CD4-positive, alpha-beta T cell (primary cell): Measurements from ENCODE around the gene ZNRF1. TPM values are rescaled to one million over a fixed set of nuclear protein-coding genes. Genes with fewer than 3 reads are reported as not detected.

Experiments
- ATAC-seq: fragments of 200-7000 bp; cut with Tn5 transposase; one replicate; pipeline ENCODE4 v1.10.0; 2022; ENCODE audit warnings: mild to moderate bottlenecking; ENCODE audit not compliant: poor library complexity
- CTCF ChIA-PET: fragments of 350-600 bp; sonication (Branson Sonifier 250); formaldehyde crosslinking; loops from one replicate; lab custom pipeline; 2021; ENCODE audit warnings: antibody characterized with exemption, inconsistent platforms; lab: Charles Lee
- POLR2A ChIA-PET: fragments of 350-600 bp; sonication (Branson Sonifier 250); formaldehyde crosslinking; loops from one replicate; lab custom pipeline; 2021; ENCODE audit warnings: antibody characterized with exemption, inconsistent platforms; lab: Charles Lee
- DNase-seq, 14 experiments: peaks; one replicate each; pipeline ENCODE4 v3.0.0-alpha.2; 2013 to 2020; ENCODE audit warnings: mixed read lengths in 2 of 14
- H3K27ac ChIP-seq, 2 donors: one replicate each; pipeline versions ENCODE4 v1.5.1 to v1.7.0; 2013; ENCODE audit warnings: low read length in 2 of 2, low read depth in 1 of 2, mild to moderate bottlenecking in 1 of 2
- H3K27me3 ChIP-seq, 2 experiments: 1 replicate in 1 of 2; 2 replicates in 1 of 2; pipeline versions ENCODE4 v1.6.1 to v1.7.0; 2013; ENCODE audit warnings: low read length in 2 of 2, control low read depth in 1 of 2, mild to moderate bottlenecking in 1 of 2, moderate library complexity in 1 of 2; ENCODE audit not compliant: insufficient read depth in 2 of 2, control insufficient read depth in 1 of 2
- H3K36me3 ChIP-seq: one replicate; pipeline ENCODE4 v1.6.1; 2013; ENCODE audit warnings: low read length, control low read depth; ENCODE audit not compliant: insufficient read depth
- H3K4me1 ChIP-seq: one replicate; pipeline ENCODE4 v1.6.1; 2013; ENCODE audit warnings: low read length, control low read depth; ENCODE audit not compliant: insufficient read depth
- H3K4me3 ChIP-seq: one replicate; pipeline ENCODE4 v1.5.1; 2013; ENCODE audit warnings: mild to moderate bottlenecking, low read length, moderate library complexity
- H3K9me3 ChIP-seq, 2 experiments: 1 replicate in 1 of 2; 2 replicates in 1 of 2; pipeline versions ENCODE4 v1.6.1 to v1.7.0; 2013; ENCODE audit warnings: low read length in 2 of 2, mild to moderate bottlenecking in 2 of 2, control low read depth in 1 of 2, moderate library complexity in 1 of 2; ENCODE audit not compliant: control insufficient read depth in 1 of 2, insufficient read depth in 1 of 2
- H3K27ac Mint-ChIP-seq: one replicate; pipeline ENCODE4 v1.8.0; 2020; ENCODE audit warnings: mixed read lengths
- H3K27me3 Mint-ChIP-seq: one replicate; pipeline ENCODE4 v1.8.0; 2021; ENCODE audit warnings: mixed read lengths
- H3K36me3 Mint-ChIP-seq: one replicate; pipeline ENCODE4 v1.8.0; 2021; ENCODE audit warnings: low read depth, mixed read lengths
- H3K4me1 Mint-ChIP-seq: one replicate; pipeline ENCODE4 v1.8.0; 2021; ENCODE audit warnings: low read depth, mixed read lengths
- H3K4me3 Mint-ChIP-seq: one replicate; pipeline ENCODE4 v1.8.0; 2020; ENCODE audit warnings: mild to moderate bottlenecking, mixed read lengths
- H3K9me3 Mint-ChIP-seq: one replicate; pipeline ENCODE4 v1.8.0; 2020; ENCODE audit warnings: mixed read lengths
- intact Hi-C, 2 experiments: fragments of 100-400 bp; cut with DNase I in 1 of 2; cut with micrococcal nuclease in 1 of 2; formaldehyde crosslinking; loops; one replicate each; pipeline versions ENCODE4 v1.15.1 to v1.9.0; 2023 to 2025; cut with DNase I, micrococcal nuclease
- total RNA-seq, 174 experiments: library from RNA in 2 of 174; stranded (reverse) in 2 of 174; gene quantifications; one replicate each; pipeline ENCODE4 v1.2.3 and lab custom pipeline; 2021 to 2026
- TF ChIP-seq, protein P1 (sequence below): fragments of 200-600 bp; IDR thresholded peaks from one replicate; pipeline ENCODE4 v1.8.0; 2022; ENCODE audit warnings: antibody characterized with exemption, mild to moderate bottlenecking

The ZNRF1 gene
- total RNA-seq, 2 experiments from 2014 or later, result 2.8 to 4.0 TPM

DNA sequence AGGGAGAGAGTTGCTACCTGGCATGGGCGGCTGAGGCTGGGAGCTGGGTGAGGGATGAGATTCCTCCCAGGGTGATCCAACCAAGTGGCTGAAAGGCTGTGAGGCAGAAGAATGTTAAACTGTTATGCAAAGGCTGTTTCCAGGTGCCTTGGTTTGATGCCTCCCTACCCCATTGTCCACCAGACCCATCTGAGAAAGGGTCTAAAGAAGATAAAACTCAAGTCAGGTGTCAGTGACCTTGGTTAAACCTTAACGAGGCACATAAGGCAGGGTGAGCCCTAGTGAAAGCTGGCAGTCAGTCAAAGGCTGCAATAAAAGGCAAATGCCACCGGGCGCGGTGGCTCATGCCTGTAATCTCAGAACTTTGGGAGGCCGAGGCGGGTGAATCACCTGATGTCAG lies 94.0 kb downstream of the ZNRF1 start:
- H3K4me3 Mint-ChIP-seq, result no peak overlapping the region
- TF ChIP-seq, protein P1, sequence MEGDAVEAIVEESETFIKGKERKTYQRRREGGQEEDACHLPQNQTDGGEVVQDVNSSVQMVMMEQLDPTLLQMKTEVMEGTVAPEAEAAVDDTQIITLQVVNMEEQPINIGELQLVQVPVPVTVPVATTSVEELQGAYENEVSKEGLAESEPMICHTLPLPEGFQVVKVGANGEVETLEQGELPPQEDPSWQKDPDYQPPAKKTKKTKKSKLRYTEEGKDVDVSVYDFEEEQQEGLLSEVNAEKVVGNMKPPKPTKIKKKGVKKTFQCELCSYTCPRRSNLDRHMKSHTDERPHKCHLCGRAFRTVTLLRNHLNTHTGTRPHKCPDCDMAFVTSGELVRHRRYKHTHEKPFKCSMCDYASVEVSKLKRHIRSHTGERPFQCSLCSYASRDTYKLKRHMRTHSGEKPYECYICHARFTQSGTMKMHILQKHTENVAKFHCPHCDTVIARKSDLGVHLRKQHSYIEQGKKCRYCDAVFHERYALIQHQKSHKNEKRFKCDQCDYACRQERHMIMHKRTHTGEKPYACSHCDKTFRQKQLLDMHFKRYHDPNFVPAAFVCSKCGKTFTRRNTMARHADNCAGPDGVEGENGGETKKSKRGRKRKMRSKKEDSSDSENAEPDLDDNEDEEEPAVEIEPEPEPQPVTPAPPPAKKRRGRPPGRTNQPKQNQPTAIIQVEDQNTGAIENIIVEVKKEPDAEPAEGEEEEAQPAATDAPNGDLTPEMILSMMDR, result no peak
- ATAC-seq (no peak), DNase-seq (no peak)
- Histone ChIP-seq H3K9me3 (no peaks in the 10 kb centered on the region), H3K27ac (no peak overlapping the region), H3K36me3 (peaks cover 5% of the 10 kb centered on the region), H3K27me3 (no peaks in the 10 kb centered on the region), H3K4me3 (no peak overlapping the region), H3K4me1 (peaks cover 11% of the 10 kb centered on the region)
- no peak overlapping the region for H3K27ac Mint-ChIP-seq
- intact Hi-C loops, result no loop called here
- CTCF ChIA-PET, result no interaction called here
- POLR2A ChIA-PET, result no interaction called here
- no peaks in the 10 kb centered on the region for H3K27me3 Mint-ChIP-seq
- H3K4me1 Mint-ChIP-seq, result peaks cover 8% of the 10 kb centered on the region
- H3K36me3 Mint-ChIP-seq, result no peaks in the 10 kb centered on the region
- no peaks in the 10 kb centered on the region for H3K9me3 Mint-ChIP-seq

DNA sequence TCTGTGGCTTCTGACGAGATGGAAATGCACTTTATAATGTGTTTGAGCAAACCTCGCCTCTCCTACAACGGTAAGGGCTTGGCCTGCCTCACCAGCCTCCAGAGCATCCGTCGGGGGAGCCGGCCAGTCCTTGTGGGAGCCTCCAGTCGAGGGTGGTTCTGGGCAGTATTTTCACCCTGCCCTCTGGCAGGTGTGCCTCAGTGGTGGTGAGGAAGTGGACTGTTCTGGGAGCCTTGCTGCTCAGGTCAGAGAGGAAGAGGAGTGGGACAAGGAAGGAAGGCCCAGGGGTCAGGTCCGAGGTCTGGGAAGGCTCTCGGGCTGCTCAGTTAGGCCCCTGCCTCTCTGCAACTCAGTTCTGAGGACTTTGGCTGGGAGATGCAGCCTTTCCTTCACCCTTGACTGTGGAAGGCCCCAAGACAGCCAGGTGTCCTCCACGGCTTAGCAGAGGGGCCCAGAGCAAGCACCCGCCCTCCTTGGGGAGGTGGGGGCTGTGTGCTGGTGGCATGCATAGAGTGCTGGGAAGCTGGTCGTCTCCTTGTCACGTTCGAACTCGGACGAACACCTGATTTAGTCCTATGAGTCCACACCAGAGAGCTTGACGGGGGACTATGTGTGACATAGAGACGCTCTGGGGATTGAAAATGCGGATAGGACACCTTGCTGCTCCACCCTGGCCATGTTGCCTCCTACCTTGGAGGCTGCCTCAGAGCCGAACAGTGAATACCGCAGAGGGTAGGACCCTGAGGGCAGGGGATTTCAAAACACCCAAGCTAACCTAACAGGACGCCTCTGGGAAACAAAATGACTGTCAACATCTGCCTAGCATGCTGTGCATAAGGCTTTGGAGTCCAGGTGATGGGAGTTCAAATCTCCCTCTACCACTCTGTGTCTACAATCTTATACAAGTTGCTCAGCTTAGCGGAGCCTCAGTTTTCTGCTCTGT lies 95.0 kb downstream of the ZNRF1 start:
- no peak overlapping the region for H3K4me3 Mint-ChIP-seq
- no peaks in the 10 kb centered on the region for H3K27me3 Mint-ChIP-seq
- peaks cover 5% of the 10 kb centered on the region for H3K36me3 ChIP-seq
- intact Hi-C loops, result no loop called here
- no peak overlapping the region for H3K4me3 ChIP-seq
- no peaks in the 10 kb centered on the region for H3K27me3 ChIP-seq
- TF ChIP-seq, protein P1, result no peak
- no peaks in the 10 kb centered on the region for H3K9me3 Mint-ChIP-seq
- ChIA-PET POLR2A (no interaction called here), CTCF (no interaction called here)
- H3K9me3 ChIP-seq, result no peaks in the 10 kb centered on the region
- no peak overlapping the region for H3K27ac Mint-ChIP-seq
- no peak overlapping the region for H3K27ac ChIP-seq
- H3K36me3 Mint-ChIP-seq, result no peaks in the 10 kb centered on the region
- ATAC-seq (no peak), DNase-seq (no peak)
- H3K4me1 Mint-ChIP-seq, result peaks cover 19% of the 10 kb centered on the region
- peaks cover 22% of the 10 kb centered on the region for H3K4me1 ChIP-seq

DNA sequence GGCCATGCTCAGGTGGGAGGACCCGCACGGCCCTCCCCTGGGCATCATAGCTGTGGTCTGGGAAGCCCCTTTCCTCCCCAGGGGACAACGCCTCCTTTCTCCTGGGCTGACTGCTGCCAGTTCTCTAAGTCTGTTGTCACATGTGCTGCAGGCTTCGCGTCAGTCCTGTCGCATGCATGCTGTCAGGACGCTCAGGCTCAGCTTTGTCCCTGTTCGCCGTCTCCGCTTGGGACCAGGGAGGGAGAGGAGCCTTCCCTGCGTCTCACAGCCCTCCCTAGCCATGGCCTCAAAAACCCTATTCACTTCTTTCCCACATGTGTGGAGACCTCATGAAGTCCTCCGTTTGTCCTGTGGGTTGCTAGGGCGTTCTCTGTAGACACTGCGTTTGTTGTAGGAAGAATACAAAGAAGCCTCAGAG lies 96.4 kb downstream of the ZNRF1 start:
- intact Hi-C loops, result no loop called here
- peaks cover 35% of the 10 kb centered on the region for H3K4me1 ChIP-seq
- no peak for ATAC-seq
- H3K4me3 ChIP-seq, result no peak overlapping the region
- Mint-ChIP-seq H3K27ac (no peak overlapping the region), H3K4me3 (no peak overlapping the region), H3K27me3 (no peaks in the 10 kb centered on the region), H3K9me3 (no peaks in the 10 kb centered on the region), H3K4me1 (peaks cover 33% of the 10 kb centered on the region), H3K36me3 (no peaks in the 10 kb centered on the region)
- DNase-seq, result no peak
- no peaks in the 10 kb centered on the region for H3K27me3 ChIP-seq
- peaks cover 5% of the 10 kb centered on the region for H3K36me3 ChIP-seq
- TF ChIP-seq, protein P1, result no peak
- no peaks in the 10 kb centered on the region for H3K9me3 ChIP-seq
- ChIA-PET POLR2A (no interaction called here), CTCF (interaction anchor here (1.0 kb wide), 1 partner anchor 31 kb away, joined by 3 read pairs; no protein-coding TSS in a partner anchor)
- no peak overlapping the region for H3K27ac ChIP-seq
